Tibial nerve (tissue), 4 donors: Measurements from ENCODE around the gene EBI3. TPM values are rescaled to one million over a fixed set of nuclear protein-coding genes. Genes with fewer than 3 reads are reported as not detected.

Experiments used
- DNase-seq, 2 donors: peaks; one replicate each; pipeline ENCODE4 v3.0.0-alpha.2; 2019; ENCODE audit warnings: low spot score in 2 of 2
- H3K27ac ChIP-seq, 4 donors: fragments of 200-600 bp; sonication (generic) in 3 of 4; one replicate each; pipeline ENCODE4 v1.5.1; 2017 to 2019; ENCODE audit warnings: mild to moderate bottlenecking in 1 of 4
- H3K27me3 ChIP-seq, 2 donors: fragments of 200-600 bp; sonication (generic) in 1 of 2; one replicate each; pipeline versions ENCODE4 v1.5.1 to v1.6.0; 2017 to 2019
- H3K36me3 ChIP-seq, 3 donors: fragments of 200-600 bp; sonication (generic); one replicate each; pipeline ENCODE4 v1.5.1; 2018 to 2019
- H3K4me1 ChIP-seq, 4 donors: fragments of 200-600 bp; sonication (generic) in 3 of 4; one replicate each; pipeline ENCODE4 v1.5.1; 2017 to 2019
- H3K4me3 ChIP-seq, 4 donors: fragments of 200-600 bp; sonication (generic) in 3 of 4; one replicate each; pipeline ENCODE4 v1.5.1; 2017 to 2019; ENCODE audit warnings: mild to moderate bottlenecking in 1 of 4, moderate library complexity in 1 of 4
- H3K9me3 ChIP-seq, 4 donors: fragments of 200-600 bp; sonication (generic) in 3 of 4; one replicate each; pipeline ENCODE4 v1.5.1; 2017 to 2019
- CTCF ChIP-seq, 5 experiments: fragments of 200-600 bp in 3 of 5; fragments of 450-650 bp in 2 of 5; sonication (generic) in 3 of 5; IDR thresholded peaks; one replicate each; pipeline ENCODE4 v1.5.1; 2016 to 2019; ENCODE audit warnings: antibody characterized with exemption in 5 of 5, mild to moderate bottlenecking in 3 of 5, moderate library complexity in 2 of 5
- EP300 ChIP-seq, 2 donors: sonication (generic); formaldehyde crosslinking; IDR thresholded peaks; one replicate each; pipeline ENCODE4 v1.6.1; 2017; ENCODE audit warnings: antibody characterized with exemption in 2 of 2, mild to moderate bottlenecking in 1 of 2
- POLR2A ChIP-seq, 2 donors: fragments of 450-650 bp; IDR thresholded peaks; one replicate each; pipeline ENCODE4 v1.6.1; 2017; ENCODE audit warnings: antibody characterized with exemption in 2 of 2, mild to moderate bottlenecking in 2 of 2, moderate library complexity in 2 of 2
- WGBS, 2 donors: methylation state at CpG; one replicate each; pipeline ENCODE4 v1.1.5; 2018; 5-methylcytosine and 5-hydroxymethylcytosine counted together
- total RNA-seq, 4 donors: library from RNA; depleted of rRNA; stranded (reverse); fragments of >200 nt; gene quantifications; one replicate each; pipeline ENCODE4 v1.1.0, GENCODE V29; 2016

EBI3 gene
- total RNA-seq, 4 donors from 2014 or later = 1.4 to 18.0 (median 9.0) TPM

GRCh38 chr19:4184718-4185352 lies 44.5 kb upstream of the EBI3 start:
- DNase-seq = no peak
- WGBS, 2 donors = 96 to 97% methylated on average over 2 of the region's 2 CpGs
- H3K36me3 ChIP-seq = peaks cover 0 to 9% (median 0%) of the 10 kb centered on the region in 3 donors
- no peak overlapping the region for H3K27ac ChIP-seq
- TF ChIP-seq POLR2A (IDR thresholded peaks at IDR 0.05) (no peak), CTCF (IDR thresholded peaks at IDR 0.05) (no peak), EP300 (IDR thresholded peaks at IDR 0.05) (no peak)
- H3K4me1 ChIP-seq = peaks cover 0 to 30% (median 15%) of the 10 kb centered on the region in 4 donors
- H3K27me3 ChIP-seq = peaks cover 0 to 17% of the 10 kb centered on the region in 2 donors
- no peak overlapping the region for H3K4me3 ChIP-seq
- no peaks in the 10 kb centered on the region for H3K9me3 ChIP-seq

- DNase-seq = no peak
- no peak overlapping the region for H3K4me3 ChIP-seq
- no peak for TF ChIP-seq POLR2A (IDR thresholded peaks at IDR 0.05)
- no peak for TF ChIP-seq CTCF (IDR thresholded peaks at IDR 0.05)
- no peak for TF ChIP-seq EP300 (IDR thresholded peaks at IDR 0.05)
- 59 to 61% methylated on average over 8 to 9 of the region's 9 CpGs for WGBS, 2 donors
- H3K36me3 ChIP-seq = peaks cover 0 to 2% (median 0%) of the 10 kb centered on the region in 3 donors
- H3K4me1 ChIP-seq = peaks cover 0 to 27% (median 15%) of the 10 kb centered on the region in 4 donors
- no peak overlapping the region for H3K27ac ChIP-seq
- no peaks in the 10 kb centered on the region for H3K9me3 ChIP-seq
- peaks cover 0 to 17% of the 10 kb centered on the region in 2 donors for H3K27me3 ChIP-seq
Measured at GRCh38 chr19:4185413-4186086, 43.8 kb upstream of the EBI3 start.

GRCh38 chr19:4186087-4186993 lies 43.0 kb upstream of the EBI3 start:
- H3K4me1 ChIP-seq = peaks cover 0 to 19% (median 9%) of the 10 kb centered on the region in 4 donors
- H3K27me3 ChIP-seq = peaks cover 0 to 20% of the 10 kb centered on the region in 2 donors
- no peak overlapping the region for H3K27ac ChIP-seq
- H3K36me3 ChIP-seq = no peaks in the 10 kb centered on the region
- 32 to 35% methylated on average over 22 of the region's 22 CpGs for WGBS, 2 donors
- DNase-seq = peak; percentile 30 to 70
- TF ChIP-seq POLR2A (IDR thresholded peaks at IDR 0.05) (no peak), EP300 (IDR thresholded peaks at IDR 0.05) (no peak), CTCF (IDR thresholded peaks at IDR 0.05) (peak; percentile 46 to 62 (median 51))
- H3K9me3 ChIP-seq = no peaks in the 10 kb centered on the region
- no peak overlapping the region for H3K4me3 ChIP-seq

GRCh38 chr19:4187313-4188122 lies 41.8 kb upstream of the EBI3 start:
- peaks cover 0 to 29% of the 10 kb centered on the region in 2 donors for H3K27me3 ChIP-seq
- H3K27ac ChIP-seq = no peak overlapping the region
- H3K4me3 ChIP-seq = no peak overlapping the region
- H3K36me3 ChIP-seq = no peaks in the 10 kb centered on the region
- TF ChIP-seq POLR2A (IDR thresholded peaks at IDR 0.05) = no peak
- no peak for TF ChIP-seq CTCF (IDR thresholded peaks at IDR 0.05)
- TF ChIP-seq EP300 (IDR thresholded peaks at IDR 0.05) = no peak
- DNase-seq = no peak
- peaks cover 0 to 13% (median 3%) of the 10 kb centered on the region in 4 donors for H3K4me1 ChIP-seq
- no peaks in the 10 kb centered on the region for H3K9me3 ChIP-seq
- 90 to 94% methylated on average over 10 of the region's 10 CpGs for WGBS, 2 donors
